Tibial artery (tissue), 4 donors: ENCODE measurements around the gene PLA2G4A.

Experiments
- DNase-seq, 2 donors: peaks; one replicate each; pipeline ENCODE4 v3.0.0-alpha.2; 2019
- H3K27ac ChIP-seq, 2 donors: fragments of 200-600 bp; sonication (generic) in 1 of 2; 1 replicate in 1 of 2; 2 replicates in 1 of 2; pipeline ENCODE4 v1.5.1; 2018 to 2019; ENCODE audit warnings: mild to moderate bottlenecking in 1 of 2
- H3K27me3 ChIP-seq, 2 donors: fragments of 200-600 bp; sonication (generic) in 1 of 2; one replicate each; pipeline versions ENCODE4 v1.5.1 to v1.6.0; 2016 to 2019
- H3K36me3 ChIP-seq, 3 donors: fragments of 200-600 bp; sonication (generic) in 2 of 3; one replicate each; pipeline ENCODE4 v1.5.1; 2016 to 2019; ENCODE audit warnings: mild to moderate bottlenecking in 2 of 3
- H3K4me1 ChIP-seq, 4 donors: fragments of 200-600 bp; sonication (generic) in 2 of 4; 1 replicate in 3 of 4; 2 replicates in 1 of 4; pipeline ENCODE4 v1.5.1; 2016 to 2019
- H3K4me3 ChIP-seq, 2 donors: fragments of 200-600 bp; sonication (generic) in 1 of 2; 1 replicate in 1 of 2; 2 replicates in 1 of 2; pipeline ENCODE4 v1.5.1; 2018 to 2019; ENCODE audit warnings: mild to moderate bottlenecking in 2 of 2
- H3K9me3 ChIP-seq, 3 donors: fragments of 200-600 bp; sonication (generic) in 1 of 3; one replicate each; pipeline ENCODE4 v1.5.1; 2016 to 2019
- intact Hi-C: fragments of 100-400 bp; cut with DNase I; formaldehyde crosslinking; loops from one replicate; pipeline ENCODE4 v1.15.0; 2023; ENCODE audit warnings: low total_unique reads
- TF ChIP-seq, protein P1 (sequence below), 2 experiments: fragments of 200-600 bp in 1 of 2; fragments of 450-650 bp in 1 of 2; IDR thresholded peaks; one replicate each; pipeline ENCODE4 v1.5.1; 2017 to 2019; ENCODE audit warnings: antibody characterized with exemption in 2 of 2, mild to moderate bottlenecking in 1 of 2, moderate library complexity in 1 of 2

PLA2G4A gene

DNA sequence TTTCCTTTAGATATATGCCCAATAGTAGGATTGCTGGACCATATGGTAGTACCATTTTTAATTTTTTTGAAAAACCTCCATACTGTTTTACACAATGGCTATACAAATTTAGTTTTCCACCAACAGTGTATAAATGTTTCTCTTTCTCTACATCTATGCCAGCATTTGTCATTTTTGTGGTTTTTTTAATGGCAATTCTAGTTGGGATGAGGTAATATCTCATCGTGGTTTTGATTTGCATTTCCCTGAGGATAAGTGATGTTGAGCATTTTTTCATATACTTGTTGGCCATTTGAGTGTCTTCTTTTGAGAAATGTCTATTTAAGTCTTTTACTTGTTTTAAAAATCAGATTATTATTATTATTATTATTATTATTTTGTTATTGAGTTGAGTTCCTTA is 35.5 kb downstream of the PLA2G4A start:
- Histone ChIP-seq H3K27ac (no peak overlapping the region), H3K4me1 (peaks cover 0 to 2% (median 0%) of the 10 kb centered on the region in 4 donors), H3K27me3 (no peaks in the 10 kb centered on the region), H3K36me3 (no peaks in the 10 kb centered on the region), H3K9me3 (no peaks in the 10 kb centered on the region), H3K4me3 (no peak overlapping the region)
- TF ChIP-seq, protein P1, sequence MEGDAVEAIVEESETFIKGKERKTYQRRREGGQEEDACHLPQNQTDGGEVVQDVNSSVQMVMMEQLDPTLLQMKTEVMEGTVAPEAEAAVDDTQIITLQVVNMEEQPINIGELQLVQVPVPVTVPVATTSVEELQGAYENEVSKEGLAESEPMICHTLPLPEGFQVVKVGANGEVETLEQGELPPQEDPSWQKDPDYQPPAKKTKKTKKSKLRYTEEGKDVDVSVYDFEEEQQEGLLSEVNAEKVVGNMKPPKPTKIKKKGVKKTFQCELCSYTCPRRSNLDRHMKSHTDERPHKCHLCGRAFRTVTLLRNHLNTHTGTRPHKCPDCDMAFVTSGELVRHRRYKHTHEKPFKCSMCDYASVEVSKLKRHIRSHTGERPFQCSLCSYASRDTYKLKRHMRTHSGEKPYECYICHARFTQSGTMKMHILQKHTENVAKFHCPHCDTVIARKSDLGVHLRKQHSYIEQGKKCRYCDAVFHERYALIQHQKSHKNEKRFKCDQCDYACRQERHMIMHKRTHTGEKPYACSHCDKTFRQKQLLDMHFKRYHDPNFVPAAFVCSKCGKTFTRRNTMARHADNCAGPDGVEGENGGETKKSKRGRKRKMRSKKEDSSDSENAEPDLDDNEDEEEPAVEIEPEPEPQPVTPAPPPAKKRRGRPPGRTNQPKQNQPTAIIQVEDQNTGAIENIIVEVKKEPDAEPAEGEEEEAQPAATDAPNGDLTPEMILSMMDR (IDR thresholded peaks at IDR 0.05) = no peak
- intact Hi-C loops = no loop called here
- no peak for DNase-seq

DNA sequence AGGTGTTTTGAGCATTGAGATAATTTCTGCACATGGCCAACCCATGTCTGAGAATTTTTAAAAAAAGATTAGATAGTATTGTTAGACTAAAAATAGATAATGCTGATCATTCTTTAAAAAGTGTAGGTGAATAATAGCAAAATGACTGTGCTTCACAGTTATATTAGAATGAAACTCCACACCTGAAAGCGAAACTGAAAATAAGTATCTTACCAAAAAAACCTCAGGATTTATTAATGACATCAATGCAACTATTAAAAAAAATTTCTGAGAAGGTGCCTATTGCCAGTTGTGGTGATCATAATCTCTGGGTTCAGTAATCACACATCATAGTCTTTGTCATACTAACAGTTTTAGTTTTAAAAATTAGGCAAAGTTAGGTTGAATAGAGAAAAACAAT is 36.5 kb downstream of the PLA2G4A start:
- no peak overlapping the region for H3K27ac ChIP-seq
- H3K4me3 ChIP-seq = no peak overlapping the region
- intact Hi-C loops = no loop called here
- TF ChIP-seq, protein P1 (IDR thresholded peaks at IDR 0.05) = no peak
- no peaks in the 10 kb centered on the region for H3K36me3 ChIP-seq
- H3K27me3 ChIP-seq = no peaks in the 10 kb centered on the region
- H3K4me1 ChIP-seq = no peaks in the 10 kb centered on the region
- no peaks in the 10 kb centered on the region for H3K9me3 ChIP-seq
- DNase-seq = no peak

DNA sequence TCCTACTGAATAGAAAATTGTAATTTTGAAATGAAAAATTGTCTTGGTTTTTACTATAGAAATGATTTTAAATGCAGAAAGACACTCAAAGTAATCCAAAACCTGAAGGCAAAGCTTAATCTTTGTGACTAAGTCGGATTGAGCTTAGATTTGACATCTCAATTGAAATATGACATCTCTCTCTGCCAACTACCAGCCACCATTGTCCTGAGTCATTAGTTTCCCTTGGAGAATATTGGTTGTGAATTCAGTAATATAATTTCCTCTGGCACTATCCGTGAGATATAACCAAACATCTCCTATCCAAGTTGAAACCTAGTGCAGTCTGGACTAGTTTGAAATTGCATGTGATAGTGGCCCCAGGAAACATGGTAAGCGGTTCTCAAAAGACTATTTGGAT is 37.1 kb downstream of the PLA2G4A start:
- Histone ChIP-seq H3K4me3 (no peak overlapping the region), H3K4me1 (no peaks in the 10 kb centered on the region), H3K27ac (no peak overlapping the region), H3K27me3 (no peaks in the 10 kb centered on the region), H3K36me3 (no peaks in the 10 kb centered on the region), H3K9me3 (no peaks in the 10 kb centered on the region)
- intact Hi-C loops = no loop called here
- DNase-seq = no peak
- TF ChIP-seq, protein P1 (IDR thresholded peaks at IDR 0.05) = no peak

DNA sequence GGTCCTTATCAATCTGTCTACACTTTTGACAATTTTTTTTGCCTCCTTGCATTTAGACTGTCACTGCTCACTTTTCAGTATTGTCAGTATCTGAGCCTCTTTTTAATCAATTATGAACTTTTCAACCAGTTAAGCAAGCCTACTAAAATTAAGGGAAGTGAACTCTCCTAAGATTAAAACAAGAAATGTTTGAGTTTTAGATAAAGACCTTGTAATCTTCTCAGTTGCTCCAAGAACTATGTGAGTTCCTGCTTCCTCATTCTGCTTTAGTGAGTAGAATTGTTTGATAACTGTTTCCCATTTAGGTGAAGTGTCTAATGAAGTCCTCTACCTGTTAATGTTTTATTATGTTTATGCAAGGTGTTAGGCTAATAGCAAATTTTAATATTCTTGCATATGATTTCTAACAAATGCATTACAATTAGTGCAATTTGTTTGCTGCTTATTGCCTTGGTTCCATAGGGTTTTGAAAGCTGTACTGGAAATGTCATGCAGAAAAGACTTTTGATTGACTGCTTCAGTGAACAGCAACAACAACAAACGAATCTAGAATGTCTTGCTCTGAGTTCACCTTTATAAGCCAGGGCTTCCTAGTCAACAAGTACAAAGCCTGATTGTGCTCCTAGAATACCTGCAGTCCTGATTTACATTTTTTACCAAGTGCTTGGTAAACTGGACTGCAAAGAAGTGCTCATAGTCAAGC is 40.9 kb downstream of the PLA2G4A start:
- Histone ChIP-seq H3K4me3 (no peak overlapping the region), H3K9me3 (no peaks in the 10 kb centered on the region), H3K4me1 (no peaks in the 10 kb centered on the region), H3K27me3 (no peaks in the 10 kb centered on the region), H3K27ac (no peak overlapping the region), H3K36me3 (no peaks in the 10 kb centered on the region)
- TF ChIP-seq, protein P1 (IDR thresholded peaks at IDR 0.05) = no peak
- no peak for DNase-seq
- intact Hi-C loops = no loop called here

DNA sequence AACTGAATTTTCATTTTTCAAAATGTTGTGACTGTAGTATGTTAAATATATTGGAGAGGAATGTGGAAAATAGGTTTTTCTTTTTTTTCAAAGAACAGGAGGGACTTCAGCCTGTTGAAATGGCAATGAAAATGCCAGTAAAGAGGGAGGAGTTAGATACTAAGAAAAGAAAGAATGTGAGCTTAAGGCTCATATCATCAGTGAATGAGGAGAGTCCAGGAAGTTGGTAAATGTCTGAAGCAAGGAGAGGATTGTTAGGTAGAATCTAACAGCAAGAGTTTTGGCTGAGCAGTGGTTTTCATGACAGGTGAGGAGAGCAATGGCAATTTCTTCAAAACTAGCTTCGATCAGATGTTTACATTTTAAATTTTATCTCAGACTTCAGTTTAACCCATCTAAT is 43.0 kb downstream of the PLA2G4A start:
- Histone ChIP-seq H3K36me3 (no peaks in the 10 kb centered on the region), H3K27me3 (no peaks in the 10 kb centered on the region), H3K9me3 (no peaks in the 10 kb centered on the region), H3K4me3 (no peak overlapping the region), H3K4me1 (no peaks in the 10 kb centered on the region), H3K27ac (no peak overlapping the region)
- DNase-seq = no peak
- TF ChIP-seq, protein P1 (IDR thresholded peaks at IDR 0.05) = no peak
- intact Hi-C loops = no loop called here

DNA sequence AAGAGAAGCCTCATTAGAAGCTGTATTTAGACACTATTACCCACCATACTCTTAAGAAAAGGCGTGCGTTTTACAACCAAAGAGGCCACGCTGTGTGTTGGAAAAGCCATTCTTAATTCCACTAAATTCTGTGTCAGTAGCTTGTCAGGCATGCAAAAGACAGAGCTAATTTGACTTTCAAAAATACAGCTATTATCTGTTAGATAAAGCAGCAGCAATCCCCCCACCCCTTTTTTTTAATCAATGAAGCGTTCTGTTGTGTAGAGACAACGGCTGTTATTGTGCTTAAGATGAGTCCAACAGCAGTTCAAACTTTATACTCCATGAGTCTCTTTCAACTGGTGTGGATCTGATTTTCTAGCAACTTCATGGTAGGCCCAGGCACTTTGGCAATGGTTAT is 43.5 kb downstream of the PLA2G4A start:
- TF ChIP-seq, protein P1 (IDR thresholded peaks at IDR 0.05) = no peak
- Histone ChIP-seq H3K27ac (no peak overlapping the region), H3K9me3 (no peaks in the 10 kb centered on the region), H3K27me3 (no peaks in the 10 kb centered on the region), H3K4me1 (no peaks in the 10 kb centered on the region), H3K36me3 (no peaks in the 10 kb centered on the region), H3K4me3 (no peak overlapping the region)
- intact Hi-C loops = no loop called here
- no peak for DNase-seq
